HT-29 (cell line): Measurements from ENCODE around the gene MYDGF. TPM values are rescaled to one million over a fixed set of nuclear protein-coding genes. Genes with fewer than 3 reads are reported as not detected.
A peak's percentile ranks its signal among the peaks of the same experiment; 100 is the strongest.

Experiments
- DNase-seq: peaks from one replicate; pipeline ENCODE4 v3.0.0-alpha.2; 2015; ENCODE audit warnings: low spot score
- total RNA-seq: library from RNA; depleted of rRNA; stranded (reverse); fragments of >200 nt; shearing (Covaris generic); gene quantifications from 2 replicates; pipeline ENCODE4 v1.2.3, GENCODE V29; 2014

MYDGF gene
- total RNA-seq, 1 experiment from 2014 or later: 139 TPM

DNA sequence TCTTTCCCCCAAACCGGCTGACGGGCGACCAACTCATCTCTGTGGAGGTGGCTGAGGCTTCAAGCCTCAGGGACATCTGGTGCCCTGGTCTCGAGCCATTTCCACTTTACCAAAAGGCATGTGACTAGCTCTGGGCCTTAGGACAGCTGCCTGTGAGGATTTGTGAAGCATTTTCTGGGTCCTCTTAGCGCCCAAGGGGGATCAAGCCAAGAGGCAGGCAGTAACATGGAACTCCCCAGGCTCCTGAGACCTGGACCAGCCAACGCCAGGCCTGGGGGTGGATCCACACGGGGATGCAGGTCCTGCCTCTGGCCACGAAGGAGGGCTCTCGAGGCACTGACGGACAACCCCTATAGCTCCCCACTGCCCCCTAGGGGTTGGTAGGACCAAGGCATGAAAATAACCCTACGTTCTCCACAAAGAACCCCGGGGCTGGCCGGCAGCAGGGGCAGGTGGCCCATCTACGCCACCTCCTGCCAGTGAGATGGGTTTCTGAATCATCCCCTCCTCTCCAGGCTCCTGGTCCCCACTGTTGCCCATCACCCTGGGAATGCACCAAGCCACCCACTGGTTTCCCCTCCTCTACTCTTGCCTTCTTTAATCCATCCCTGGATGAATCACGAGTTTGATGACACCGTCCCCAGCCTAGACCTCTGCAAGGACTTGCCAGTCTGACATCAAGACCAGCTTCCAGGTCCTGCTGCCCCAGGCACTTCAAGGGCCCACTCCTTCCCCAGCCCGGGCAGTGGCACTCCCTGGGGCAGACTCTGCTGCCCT lies 7.0 kb upstream of the MYDGF start:
- DNase-seq: peak; percentile 71

- no peak for DNase-seq
These were observed 5.2 kb upstream of the MYDGF start for GRCh38 chr19:4675346-4675745.

DNA sequence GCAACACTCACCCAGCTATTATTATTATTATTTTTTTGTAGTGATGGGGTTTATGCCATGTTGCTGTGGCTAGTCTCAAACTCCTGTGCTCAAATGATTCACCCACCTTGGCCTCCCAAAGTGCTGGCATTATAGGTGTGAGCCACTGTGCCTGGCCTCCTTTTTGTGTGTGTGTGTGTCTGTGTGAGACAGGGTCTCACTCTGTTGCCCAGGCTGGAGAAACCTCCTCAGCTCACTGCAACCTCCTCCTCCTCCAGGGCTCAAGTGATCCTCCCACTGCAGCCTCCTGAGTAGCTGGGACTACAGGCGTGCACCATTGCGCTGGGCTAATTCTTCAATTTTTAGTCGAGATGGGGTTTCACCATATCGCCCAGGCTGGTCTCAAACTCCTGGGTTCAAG lies 3.6 kb upstream of the MYDGF start:
- no peak for DNase-seq

DNA sequence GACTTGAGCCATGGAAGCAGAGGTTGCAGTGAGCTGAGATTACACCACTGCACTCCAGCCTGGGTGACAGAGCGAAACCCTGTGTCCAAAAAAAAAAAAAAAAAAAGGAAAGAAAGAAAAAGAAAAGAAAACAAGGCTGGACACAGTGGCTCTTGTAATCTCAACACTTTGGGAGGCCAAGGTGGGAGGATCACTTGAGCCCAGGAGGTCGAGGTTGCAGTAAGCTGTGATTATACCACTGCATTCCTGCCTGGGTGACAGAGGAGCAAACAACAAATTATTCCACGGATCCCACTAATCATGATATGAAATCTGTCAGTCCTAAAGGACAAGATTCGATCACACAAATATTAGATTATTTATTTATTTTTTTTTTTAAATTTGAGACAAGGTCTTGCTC lies 3.1 kb upstream of the MYDGF start:
- DNase-seq: no peak

DNA sequence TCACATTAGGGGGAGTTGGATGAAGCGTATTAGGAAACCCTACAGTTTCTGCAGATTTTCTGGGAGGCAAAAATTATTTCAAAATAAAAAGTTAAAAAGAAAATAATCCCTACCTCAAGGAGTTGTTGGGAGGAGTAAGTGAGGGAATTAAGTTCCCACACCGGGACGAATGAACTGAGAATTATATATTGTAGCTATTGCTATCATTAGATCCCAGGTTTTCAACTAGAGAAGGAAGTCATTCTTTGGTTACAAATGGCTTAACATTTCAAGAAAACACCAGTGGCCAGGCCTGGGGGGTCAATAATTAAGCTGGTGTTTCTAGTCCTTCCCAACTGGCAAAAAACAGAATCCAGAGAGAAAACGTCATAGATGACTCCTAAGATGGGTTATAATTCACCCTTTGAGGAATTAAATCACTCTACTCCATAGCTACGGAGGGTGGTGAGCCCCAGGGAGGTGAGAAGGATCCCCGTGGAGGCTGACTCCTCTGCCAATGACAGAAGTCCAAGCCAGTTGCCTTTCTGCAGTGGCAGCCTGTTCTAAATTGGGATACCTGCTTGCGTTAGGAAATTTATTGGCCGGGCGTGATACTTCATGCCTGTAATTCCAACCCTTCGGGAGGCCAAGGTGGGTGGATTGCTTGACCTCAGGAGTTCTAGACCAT lies 1.2 kb upstream of the MYDGF start:
- DNase-seq: no peak

GRCh38 chr19:4664642-4665041 lies 5.5 kb downstream of the MYDGF start:
- DNase-seq: no peak

GRCh38 chr19:4662812-4663211 lies 7.3 kb downstream of the MYDGF start:
- DNase-seq: no peak

DNA sequence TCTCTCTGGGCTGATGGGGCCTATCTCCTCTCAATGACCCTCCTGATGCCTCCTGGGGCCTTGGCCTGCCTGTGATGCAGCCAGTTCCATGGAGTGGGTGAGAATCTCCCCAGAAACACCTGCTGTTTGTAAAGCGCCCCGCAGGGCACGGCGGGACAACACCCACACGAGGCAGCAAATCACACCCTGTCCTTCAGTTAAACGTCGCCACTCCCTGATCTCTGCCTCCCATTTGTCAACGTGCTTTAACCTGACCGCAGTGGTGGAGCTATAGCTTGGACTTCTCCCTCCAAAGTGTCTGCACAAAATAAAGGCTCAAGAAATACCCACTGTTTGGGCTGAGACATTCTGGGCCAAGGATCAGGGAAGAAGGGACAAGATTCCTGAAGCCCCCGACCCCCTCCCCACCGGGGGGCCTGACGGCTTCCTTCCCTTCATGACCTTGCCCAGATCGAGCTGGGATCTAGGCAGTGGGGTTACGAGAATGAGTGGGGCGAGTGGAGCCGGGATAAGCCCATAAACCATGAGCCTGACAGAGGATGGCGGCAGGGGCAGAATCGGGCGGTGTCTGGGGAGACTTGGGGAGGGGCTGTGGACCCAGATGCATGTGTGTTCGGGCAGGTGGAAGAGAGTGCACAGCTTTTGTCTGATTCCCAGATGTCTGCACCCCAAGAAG lies 8.0 kb downstream of the MYDGF start:
- DNase-seq: no peak

DNA sequence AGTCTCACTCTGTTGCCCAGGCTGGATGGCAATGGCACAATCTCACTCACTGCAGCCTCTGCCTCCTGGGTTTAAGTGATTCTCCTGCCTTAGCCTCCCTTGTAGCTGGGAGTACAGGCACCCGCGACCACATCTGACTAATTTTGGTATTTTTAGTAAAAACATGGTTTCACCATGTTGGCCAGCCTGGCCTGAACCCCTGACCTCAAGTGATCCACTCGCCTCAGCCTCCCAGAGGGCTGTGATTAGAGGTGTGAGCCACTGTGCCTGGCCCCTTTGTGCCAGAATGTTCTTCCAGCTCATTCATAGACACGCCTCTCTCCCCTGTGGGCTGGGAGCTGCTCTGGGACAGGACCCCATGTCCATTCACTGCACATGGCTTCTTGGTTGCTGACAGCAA lies 9.1 kb downstream of the MYDGF start:
- no peak for DNase-seq

GRCh38 chr19:4660181-4660791 lies 9.9 kb downstream of the MYDGF start:
- DNase-seq: no peak

DNA sequence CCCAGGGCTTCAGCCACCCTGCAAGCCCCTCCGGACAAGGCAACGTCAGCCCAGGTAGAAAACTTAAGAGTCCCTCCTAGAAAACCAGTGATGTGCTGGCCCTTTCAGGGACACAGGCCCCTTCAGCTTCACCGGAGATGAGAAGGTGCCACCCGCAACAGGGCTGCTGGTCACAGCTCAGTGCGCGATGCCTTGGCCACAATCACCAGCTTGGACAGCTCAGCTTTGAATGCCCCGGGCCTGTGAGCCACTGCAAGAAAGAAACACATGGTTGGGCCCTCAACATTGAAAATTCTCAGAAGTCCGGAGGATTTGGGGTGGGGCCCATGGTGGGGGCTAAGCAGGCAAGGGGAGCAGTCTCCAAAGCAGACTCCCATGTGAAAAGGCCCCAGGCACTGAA lies 12.3 kb downstream of the MYDGF start:
- DNase-seq: no peak

- DNase-seq: no peak
These were observed 12.9 kb downstream of the MYDGF start for GRCh38 chr19:4657262-4657661.

DNA sequence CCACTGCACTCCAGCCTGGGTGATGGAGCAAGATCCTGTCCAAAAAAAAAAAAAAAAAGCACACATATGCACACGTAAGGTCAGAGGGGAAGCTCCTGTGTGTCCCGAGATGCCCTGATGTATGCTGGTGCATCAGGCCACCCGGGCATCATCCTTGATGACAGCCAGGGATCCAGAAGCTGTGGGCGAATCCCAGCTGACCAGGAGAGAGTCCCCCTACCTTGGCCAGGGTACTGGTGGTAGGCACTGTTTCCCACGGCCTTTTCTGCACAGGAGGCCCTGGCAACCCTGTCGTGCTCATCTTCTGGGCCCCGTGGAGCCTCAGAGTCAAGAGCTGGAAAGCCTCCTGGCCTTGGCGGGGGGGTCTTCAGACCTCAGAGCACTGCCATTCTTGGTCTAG lies 14.0 kb downstream of the MYDGF start:
- DNase-seq: no peak

GRCh38 chr19:4654437-4655361 lies 15.4 kb downstream of the MYDGF start:
- DNase-seq: no peak

GRCh38 chr19:4653793-4654436 lies 16.2 kb downstream of the MYDGF start:
- DNase-seq: no peak

DNA sequence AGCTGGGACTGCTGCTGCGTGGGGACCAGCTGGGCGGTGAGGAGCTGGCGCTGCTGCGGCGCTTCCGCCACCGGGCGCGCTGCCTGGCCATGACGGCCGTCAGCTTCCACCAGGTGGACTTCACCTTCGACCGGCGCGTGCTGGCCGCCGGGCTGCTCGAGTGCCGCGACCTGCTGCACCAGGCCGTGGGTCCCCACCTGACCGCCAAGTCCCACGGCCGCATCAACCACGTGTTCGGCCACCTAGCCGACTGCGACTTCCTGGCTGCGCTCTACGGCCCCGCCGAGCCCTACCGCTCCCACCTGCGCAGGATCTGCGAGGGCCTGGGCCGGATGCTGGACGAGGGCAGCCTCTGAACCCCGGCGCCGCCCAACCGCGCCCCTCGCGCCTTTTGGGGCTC lies 18.1 kb downstream of the MYDGF start:
- DNase-seq: no peak

GRCh38 chr19:4650159-4650558 lies 20.0 kb downstream of the MYDGF start:
- no peak for DNase-seq

GRCh38 chr19:4649392-4650047 lies 20.6 kb downstream of the MYDGF start:
- DNase-seq: no peak

GRCh38 chr19:4647676-4648644 lies 22.2 kb downstream of the MYDGF start:
- DNase-seq: no peak
